HCT116 (cell line): Measurements from ENCODE around the gene TCEA3. TPM values are rescaled to one million over a fixed set of nuclear protein-coding genes. Genes with fewer than 3 reads are reported as not detected.

ENCODE experiments used
- ATAC-seq: fragments of 200-7000 bp; cut with Tn5 transposase; 2 replicates; pipeline ENCODE4 v1.9.1; 2020; ENCODE audit warnings: mild to moderate bottlenecking, moderate library complexity
- BruUV-seq: library from RNA; stranded (reverse); fragments of 400-500 nt; replicated peaks from 2 replicates; lab custom pipeline; 2021; lab: Mats Ljungman, UMichigan
- CTCF ChIA-PET: fragments of 300-600 bp; sonication (Branson Sonifier 250); formaldehyde crosslinking; loops from one replicate; lab custom pipeline; 2021; ENCODE audit warnings: antibody characterized with exemption; lab: Charles Lee
- POLR2A ChIA-PET: fragments of 300-600, 350-600 bp; sonication (Branson Sonifier 250); formaldehyde crosslinking; loops from one replicate; lab custom pipeline; 2021; ENCODE audit warnings: antibody characterized with exemption; lab: Charles Lee
- RAD21 ChIA-PET, 2 experiments: fragments of 300-600 bp; sonication (Branson Sonifier 250); formaldehyde crosslinking; loops; one replicate each; lab custom pipeline; 2023; ENCODE audit warnings: low total read pairs in 2 of 2; ENCODE audit not compliant: uncharacterized antibody in 2 of 2, unreplicated experiment in 2 of 2, low non-redundant PET in 1 of 2; lab: Charles Lee
- DNase-seq: peaks from one replicate; pipeline ENCODE4 v3.0.0-alpha.2; 2010; ENCODE audit warnings: low read depth, low spot score
- H2AFZ ChIP-seq: fragments of 200-600 bp; shearing (Covaris generic), sonication (generic); 2 replicates; pipeline ENCODE4 v1.6.1; 2017; ENCODE audit warnings: low read depth, mixed run types, mixed read lengths, antibody characterized with exemption, low read length; ENCODE audit not compliant: poor library complexity, severe bottlenecking
- H3K27ac ChIP-seq: 2 replicates; pipeline ENCODE4 v1.5.1; 2012; ENCODE audit warnings: low read depth, low read length
- H3K27me3 ChIP-seq: fragments of 200-600 bp; sonication (generic); 2 replicates; pipeline ENCODE4 v1.6.1; 2016; ENCODE audit warnings: mixed run types, low read length, mixed read lengths; ENCODE audit not compliant: insufficient read depth
- H3K36me3 ChIP-seq, 2 experiments: fragments of 200-500 bp in 1 of 2; fragments of 200-600 bp in 1 of 2; sonication (Bioruptor generic) in 1 of 2; sonication (generic) in 1 of 2; 2 replicates each; pipeline versions ENCODE4 v1.5.1 to v1.6.1; 2014 to 2016; ENCODE audit warnings: low read length in 2 of 2, inconsistent platforms in 1 of 2, mixed read lengths in 1 of 2, mixed run types in 1 of 2; ENCODE audit not compliant: insufficient read depth in 2 of 2, control insufficient read depth in 1 of 2
- H3K4me1 ChIP-seq, 2 experiments: fragments of 200-600 bp in 1 of 2; sonication (generic) in 1 of 2; 2 replicates each; pipeline versions ENCODE4 v1.5.1 to v1.6.1; 2012 to 2017; ENCODE audit warnings: low read length in 2 of 2, inconsistent platforms in 1 of 2, mild to moderate bottlenecking in 1 of 2, mixed read lengths in 1 of 2, mixed run types in 1 of 2, moderate library complexity in 1 of 2; ENCODE audit not compliant: insufficient read depth in 2 of 2, control insufficient read depth in 1 of 2
- H3K4me2 ChIP-seq: fragments of 200-600 bp; sonication (generic); 2 replicates; pipeline ENCODE4 v1.6.1; 2017; ENCODE audit warnings: mixed run types, low read length, mixed read lengths
- H3K4me3 ChIP-seq, 2 experiments: fragments of 200-600 bp in 1 of 2; sonication (generic) in 1 of 2; replicated peaks in 1 of 2; 2 replicates each; pipeline ENCODE4 v1.5.1; 2011 to 2016; ENCODE audit warnings: low read length in 2 of 2, control low read depth in 1 of 2, low read depth in 1 of 2, mild to moderate bottlenecking in 1 of 2, mixed read lengths in 1 of 2, mixed run types in 1 of 2
- H3K79me2 ChIP-seq: fragments of 200-600 bp; sonication (generic); 2 replicates; pipeline ENCODE4 v1.6.1; 2017; ENCODE audit warnings: mild to moderate bottlenecking, mixed run types, low read length, moderate library complexity, mixed read lengths; ENCODE audit not compliant: insufficient read depth
- H3K9ac ChIP-seq: fragments of 200-600 bp; sonication (generic); 2 replicates; pipeline ENCODE4 v1.6.1; 2016; ENCODE audit warnings: low read length, mixed read lengths
- H3K9me2 ChIP-seq: fragments of 200-600 bp; sonication (generic), shearing (Covaris generic); 2 replicates; pipeline ENCODE4 v1.6.1; 2017; ENCODE audit warnings: mixed run types, mild to moderate bottlenecking, moderate library complexity; ENCODE audit not compliant: insufficient read depth
- H3K9me3 ChIP-seq, 2 experiments: fragments of 200-500 bp in 1 of 2; fragments of 200-600 bp in 1 of 2; sonication (Bioruptor generic) in 1 of 2; sonication (generic) in 1 of 2; 2 replicates each; pipeline ENCODE4 v1.6.1; 2014 to 2017; ENCODE audit warnings: low read length in 2 of 2, mixed read lengths in 2 of 2, inconsistent platforms in 1 of 2, low read depth in 1 of 2, mild to moderate bottlenecking in 1 of 2, mixed run types in 1 of 2, moderate library complexity in 1 of 2; ENCODE audit not compliant: control insufficient read depth in 1 of 2, insufficient read depth in 1 of 2
- H4K20me1 ChIP-seq: fragments of 200-600 bp; sonication (generic), shearing (Covaris generic); 2 replicates; pipeline ENCODE4 v1.6.1; 2017; ENCODE audit warnings: mixed run types, mild to moderate bottlenecking, moderate library complexity; ENCODE audit not compliant: insufficient read depth
- CBX3 ChIP-seq: IDR thresholded peaks from 2 replicates; pipeline ENCODE4 v1.6.1; 2012; ENCODE audit warnings: low read depth
- CTCF ChIP-seq, 3 experiments: fragments of 200-600 bp in 1 of 3; sonication (generic) in 1 of 3; IDR thresholded peaks in 2 of 3; conservative IDR thresholded peaks in 1 of 3; 2 replicates each; pipeline ENCODE4 v1.5.1; 2012 to 2017; ENCODE audit warnings: low read depth in 2 of 3, low read length in 2 of 3, antibody characterized with exemption in 1 of 3, borderline replicate concordance in 1 of 3, control low read depth in 1 of 3, mild to moderate bottlenecking in 1 of 3, mixed read lengths in 1 of 3, mixed run types in 1 of 3, moderate library complexity in 1 of 3; ENCODE audit not compliant: insufficient read depth in 1 of 3
- EZH2phosphoT487 ChIP-seq: fragments of 200-600 bp; IDR thresholded peaks from 2 replicates; pipeline ENCODE4 v1.6.1; 2018; ENCODE audit warnings: antibody characterized with exemption, borderline replicate concordance
- JUND ChIP-seq: IDR thresholded peaks from 2 replicates; pipeline ENCODE4 v1.6.1; 2012
- REST ChIP-seq: IDR thresholded peaks from 2 replicates; pipeline ENCODE4 v1.6.1; 2012; ENCODE audit warnings: low read depth
- SP1 ChIP-seq: IDR thresholded peaks from 2 replicates; pipeline ENCODE4 v1.6.1; 2012; ENCODE audit warnings: low read depth
- TCF7L2 ChIP-seq: IDR thresholded peaks from 2 replicates; pipeline ENCODE4 v1.7.0; 2011; ENCODE audit warnings: borderline replicate concordance, inconsistent platforms; ENCODE audit not compliant: insufficient read depth, insufficient read length; ENCODE audit errors: extremely low read depth
- ZFX ChIP-seq: fragments of 450-650 bp; IDR thresholded peaks from 2 replicates; pipeline ENCODE4 v1.6.1; 2017
- ZNF274 ChIP-seq: fragments of 200-500 bp; sonication (Bioruptor generic); IDR thresholded peaks from 2 replicates; pipeline ENCODE4 v1.6.1; 2014; ENCODE audit warnings: mild to moderate bottlenecking, low read depth, low read length, inconsistent platforms
- intact Hi-C: fragments of 100-400 bp; cut with micrococcal nuclease; formaldehyde crosslinking; loops from 2 replicates; pipeline ENCODE4 v1.10.0; 2022
- total RNA-seq: library from RNA; stranded (reverse); gene quantifications from one replicate; pipeline ENCODE4 v1.2.1, GENCODE V29; 2021; ENCODE audit not compliant: unreplicated experiment

Gene TCEA3
- total RNA-seq, 1 experiment from 2014 or later: 3.7 TPM

GRCh38 chr1:23362218-23362713 lies 62.3 kb downstream of the TCEA3 start:
- H3K4me2 ChIP-seq: no peak overlapping the region
- H3K4me1 ChIP-seq: peaks cover 4 to 5% of the 10 kb centered on the region in 2 experiments; a peak in 1 of 4 replicates
- ChIA-PET RAD21 (no interaction called here), POLR2A (no interaction called here), CTCF (no interaction called here)
- peaks cover 2 to 37% of the 10 kb centered on the region in 2 experiments; a peak in 3 of 4 replicates for H3K36me3 ChIP-seq
- no peak overlapping the region for H3K9ac ChIP-seq
- H3K9me3 ChIP-seq: peaks cover 23 to 50% of the 10 kb centered on the region in 2 experiments; a peak in 3 of 4 replicates
- H3K27ac ChIP-seq: no peak overlapping the region
- no TSS peak for BruUV-seq
- TF ChIP-seq ZNF274: peak; percentile 60
- TF ChIP-seq TCF7L2: no peak
- TF ChIP-seq CTCF (IDR thresholded peaks at IDR 0.05 in 2 of 3, conservative IDR thresholded peaks at IDR 0.05 in 1 of 3; ENCODE audit: borderline replicate concordance in 1 of 3, insufficient read depth in 1 of 3, low read depth in 2 of 3, low read length in 2 of 3): no peak
- TF ChIP-seq CBX3: peak; percentile 77
- TF ChIP-seq SP1: no peak
- TF ChIP-seq REST: no peak
- no peak for TF ChIP-seq EZH2phosphoT487
- TF ChIP-seq ZFX: no peak
- no peak for TF ChIP-seq JUND
- no peaks in the 10 kb centered on the region for H3K27me3 ChIP-seq
- no peak overlapping the region for H2AFZ ChIP-seq
- H3K79me2 ChIP-seq: no peaks in the 10 kb centered on the region; the same call in 1 of the 2 replicates
- no peaks in the 10 kb centered on the region for H4K20me1 ChIP-seq
- intact Hi-C loops: no loop called here
- H3K4me3 ChIP-seq: no peak overlapping the region
- no peaks in the 10 kb centered on the region for H3K9me2 ChIP-seq
- DNase-seq: no peak
- ATAC-seq: no peak
